Left colon (tissue), 2 donors: ENCODE results near the gene PLD1. TPM values are rescaled to one million over a fixed set of nuclear protein-coding genes. Genes with fewer than 3 reads are reported as not detected.
"Not testable (repeated sequence)": the region's sequence is repeated elsewhere in the genome, so short reads cannot be mapped to it uniquely, and the experiment has no call there.

Source experiments
- ATAC-seq: fragments of 200-7000 bp; cut with Tn5 transposase; one replicate; pipeline ENCODE4 v1.9.1; 2020; ENCODE audit warnings: mild to moderate bottlenecking, moderate library complexity
- DNase-seq, 2 donors: peaks; one replicate each; pipeline ENCODE4 v3.0.0-alpha.2; 2020
- intact Hi-C, 2 donors: fragments of 100-400 bp; cut with DNase I in 1 of 2; cut with micrococcal nuclease in 1 of 2; formaldehyde crosslinking; loops; one replicate each; pipeline versions ENCODE4 v1.11.2 to v1.14.0; 2022; cut with DNase I, micrococcal nuclease
- total RNA-seq, 2 donors: library from RNA; stranded (reverse); fragmentation: NEBNext Ultra II Directional; extraction: Animal tissue kit (Norgen Biotek cat#: 25700); gene quantifications; one replicate each; pipeline ENCODE4 v1.2.1, GENCODE V29; 2021
- donor health status: DM: no; HTN: no; CAD: no.
- donor health status: DM: yes; HTN: yes; CAD: no.

Gene PLD1
- total RNA-seq, 2 donors from 2014 or later: 79.7 to 109 TPM

- ATAC-seq (no peak), DNase-seq (no peak)
- intact Hi-C loops: no loop called here
Observed at GRCh38 chr3:171822431-171823106, 12.3 kb upstream of the PLD1 start.

- intact Hi-C loops: no loop called here
- ATAC-seq (no peak), DNase-seq (no peak)
Observed at GRCh38 chr3:171821778-171822358, 11.6 kb upstream of the PLD1 start.

GRCh38 chr3:171821044-171821443 lies 10.8 kb upstream of the PLD1 start:
- intact Hi-C loops: no loop called here
- no peak for ATAC-seq
- no peak for DNase-seq

GRCh38 chr3:171817074-171817800 lies 7.0 kb upstream of the PLD1 start:
- intact Hi-C loops: no loop called here
- no peak for ATAC-seq
- no peak for DNase-seq

- ATAC-seq (peak; percentile 44), DNase-seq (no peak)
Observed at GRCh38 chr3:171815973-171816595, 5.8 kb upstream of the PLD1 start.

GRCh38 chr3:171814662-171815061 lies 4.4 kb upstream of the PLD1 start:
- ATAC-seq, intact Hi-C loops, DNase-seq: not testable (repeated sequence)

More at GRCh38 chr3:171815973-171816595, 5.8 kb upstream of the PLD1 start:
- intact Hi-C loops: no loop called here

- ATAC-seq: no peak
- intact Hi-C loops: no loop called here
- no peak for DNase-seq
Observed at GRCh38 chr3:171813897-171814460, 3.7 kb upstream of the PLD1 start.

- no peak for ATAC-seq
- intact Hi-C loops: no loop called here
- DNase-seq: no peak
Observed at GRCh38 chr3:171813278-171813896, 3.1 kb upstream of the PLD1 start.

GRCh38 chr3:171812811-171813210 lies 2.5 kb upstream of the PLD1 start:
- intact Hi-C loops: no loop called here
- no peak for DNase-seq
- no peak for ATAC-seq

GRCh38 chr3:171811913-171812335 lies 1.6 kb upstream of the PLD1 start:
- intact Hi-C loops: no loop called here
- no peak for ATAC-seq

GRCh38 chr3:171811295-171811912 lies 1.1 kb upstream of the PLD1 start:
- ATAC-seq (no peak), DNase-seq (no peak)
- intact Hi-C loops: no loop called here

More at GRCh38 chr3:171811913-171812335, 1.6 kb upstream of the PLD1 start:
- no peak for DNase-seq

- ATAC-seq: peak; percentile 1
- no peak for DNase-seq
- intact Hi-C loops: no loop called here
Observed at GRCh38 chr3:171810629-171811294, 479 bp upstream of the PLD1 start.

- ATAC-seq (peak; percentile 76), DNase-seq (peak in 1 of 2 donors; percentile 76)
- intact Hi-C loops: no loop called here
Observed at GRCh38 chr3:171809611-171809860, 747 bp downstream of the PLD1 start.

- intact Hi-C loops: no loop called here
- no peak for DNase-seq
- no peak for ATAC-seq
Observed at GRCh38 chr3:171807806-171808205, 2.5 kb downstream of the PLD1 start.

- ATAC-seq (no peak), DNase-seq (no peak)
- intact Hi-C loops: no loop called here
Observed at GRCh38 chr3:171807129-171807675, 3.1 kb downstream of the PLD1 start.

- intact Hi-C loops: no loop called here
- ATAC-seq (peak; percentile 11), DNase-seq (no peak)
Observed at GRCh38 chr3:171806200-171807128, 3.8 kb downstream of the PLD1 start.

GRCh38 chr3:171805687-171806086 lies 4.6 kb downstream of the PLD1 start:
- DNase-seq: no peak
- ATAC-seq: no peak
- intact Hi-C loops: no loop called here
